Superior temporal gyrus (tissue), 1 donor: ENCODE measurements around the gene ASB1.

Source experiments
- DNase-seq: peaks from one replicate; pipeline ENCODE4 v3.0.0-alpha.2; 2016; ENCODE audit errors: extremely low spot score

The ASB1 gene

DNA sequence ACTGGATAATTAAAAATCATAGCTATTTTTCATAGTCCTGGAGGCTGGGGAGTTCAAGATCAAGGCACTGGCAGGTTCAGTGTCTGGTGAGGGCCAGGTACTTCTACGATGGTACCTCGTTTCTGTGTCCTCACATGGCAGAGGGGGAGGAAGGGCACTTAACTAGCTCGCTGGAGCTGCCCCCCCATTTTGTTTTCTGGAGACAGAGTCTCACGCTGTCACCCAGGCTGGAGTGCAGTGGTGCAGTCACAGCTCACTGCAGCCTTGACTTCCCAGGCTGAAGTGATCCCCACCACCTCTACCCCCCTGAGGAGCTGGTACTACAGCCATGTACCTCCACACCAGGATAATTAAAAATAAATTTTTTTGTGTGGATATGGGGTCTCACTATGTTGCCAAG is 40.3 kb downstream of the ASB1 start:
- no peak for DNase-seq

DNA sequence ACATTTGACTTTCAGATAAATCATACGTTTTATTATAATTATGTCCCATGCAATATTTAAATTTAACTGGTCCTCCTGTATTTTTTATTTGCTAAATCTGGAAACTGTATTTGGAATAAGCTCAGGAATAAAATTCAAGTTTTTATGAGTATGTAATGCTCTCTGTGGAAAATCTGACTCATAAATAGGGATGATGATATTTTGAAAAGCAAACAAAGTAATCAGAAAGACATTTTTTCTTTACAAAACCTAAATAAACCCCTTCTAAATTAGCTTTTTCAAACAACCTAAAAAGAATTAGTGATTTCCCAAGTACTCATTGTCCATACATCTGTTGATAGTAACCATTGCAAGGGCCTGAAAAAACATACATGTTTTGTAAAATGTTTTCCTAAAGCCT is 41.1 kb downstream of the ASB1 start:
- DNase-seq: no peak

DNA sequence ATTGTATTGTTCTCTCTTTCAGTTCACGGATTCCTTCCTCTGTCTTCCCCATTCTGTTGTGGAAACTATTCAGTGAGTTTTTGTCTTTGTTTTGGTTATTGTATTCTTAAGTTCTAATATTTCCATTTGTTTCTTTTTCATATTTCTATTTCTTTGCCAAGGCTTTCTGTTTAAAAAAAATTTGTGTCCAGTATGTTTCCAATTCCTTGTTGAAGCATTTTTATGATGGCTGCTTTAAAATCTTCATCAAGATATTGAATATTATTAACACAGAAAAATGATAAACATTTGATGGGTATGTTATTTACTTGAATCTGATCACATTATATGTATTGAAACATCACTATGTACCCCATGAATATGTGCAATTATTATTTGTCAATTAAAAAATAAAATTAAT is 42.4 kb downstream of the ASB1 start:
- DNase-seq: no peak

DNA sequence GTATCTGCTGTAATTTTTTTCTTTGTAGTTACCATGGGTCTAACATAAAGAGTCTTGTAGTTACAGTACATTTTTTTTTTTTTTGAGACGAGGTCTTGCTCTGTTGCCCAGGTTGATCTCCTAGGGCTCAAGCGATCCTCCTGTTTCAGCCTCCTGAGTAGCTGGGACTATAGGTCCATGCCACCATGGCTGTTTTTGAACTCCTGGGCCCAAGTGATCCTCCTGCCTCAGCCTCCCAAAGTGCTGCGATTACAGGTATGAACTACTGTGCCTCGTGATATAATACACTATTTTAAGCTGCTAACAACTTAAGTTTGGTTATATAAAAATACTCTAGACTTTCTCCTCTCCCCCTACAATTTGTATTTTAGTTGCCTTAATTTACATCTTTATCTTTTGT is 46.3 kb downstream of the ASB1 start:
- DNase-seq: no peak

DNA sequence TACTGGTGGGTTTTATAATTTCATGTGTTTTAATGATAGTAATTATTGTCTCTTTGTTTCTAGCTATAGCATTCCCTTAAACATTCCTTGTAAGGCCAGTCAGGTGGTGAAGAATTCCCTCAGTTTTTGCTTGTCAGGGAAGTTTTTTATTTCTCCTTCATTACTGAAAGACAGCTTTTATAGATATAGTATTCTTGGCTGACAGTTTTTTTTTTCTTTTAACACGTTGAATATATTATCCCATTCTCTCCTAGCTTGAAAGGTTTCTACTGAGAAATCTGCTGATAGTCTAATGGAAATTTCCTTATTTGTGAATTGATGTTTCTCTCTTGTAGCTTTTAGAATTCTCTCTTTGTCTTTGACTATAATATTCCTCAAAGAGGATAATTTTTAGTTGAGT is 46.8 kb downstream of the ASB1 start:
- no peak for DNase-seq

DNA sequence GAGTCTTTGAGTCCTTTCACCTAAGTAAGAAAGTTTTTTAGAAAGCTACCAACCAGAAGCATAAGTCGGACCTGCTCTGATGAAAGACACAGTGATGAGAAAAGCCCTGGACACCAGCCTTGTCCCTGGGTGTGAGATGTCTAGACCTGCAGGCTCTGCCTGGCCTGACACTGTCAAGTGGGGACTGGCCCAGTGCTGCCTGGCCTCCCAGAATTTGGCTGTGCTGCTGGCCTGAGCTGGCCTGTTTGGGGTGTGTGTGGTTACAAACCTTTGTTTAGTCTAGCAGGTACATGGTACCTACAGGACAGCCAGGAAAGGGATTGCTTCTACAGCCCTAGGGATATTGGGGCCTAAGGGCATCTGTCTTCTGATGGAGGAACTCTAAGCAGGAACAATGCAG is 48.3 kb downstream of the ASB1 start:
- no peak for DNase-seq

DNA sequence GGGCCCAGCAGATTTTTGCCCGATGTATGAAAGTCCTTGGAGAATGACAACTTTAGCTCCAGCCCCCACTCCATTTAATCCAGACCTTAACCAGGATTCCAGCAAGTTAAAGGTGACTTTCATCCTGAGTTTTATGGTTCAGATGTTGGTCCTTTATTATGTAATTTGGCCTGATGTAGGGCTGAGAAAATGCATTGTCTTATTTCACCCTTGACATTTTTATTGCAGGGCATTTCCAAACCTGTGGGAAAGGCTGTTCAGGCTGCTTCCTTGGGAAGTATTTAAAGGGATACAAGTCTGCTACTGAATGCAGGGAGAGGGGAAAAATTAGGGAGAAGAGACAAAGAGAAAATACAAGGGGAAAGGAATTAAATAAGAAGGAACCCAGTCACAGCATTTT is 48.8 kb downstream of the ASB1 start:
- DNase-seq: no peak

DNA sequence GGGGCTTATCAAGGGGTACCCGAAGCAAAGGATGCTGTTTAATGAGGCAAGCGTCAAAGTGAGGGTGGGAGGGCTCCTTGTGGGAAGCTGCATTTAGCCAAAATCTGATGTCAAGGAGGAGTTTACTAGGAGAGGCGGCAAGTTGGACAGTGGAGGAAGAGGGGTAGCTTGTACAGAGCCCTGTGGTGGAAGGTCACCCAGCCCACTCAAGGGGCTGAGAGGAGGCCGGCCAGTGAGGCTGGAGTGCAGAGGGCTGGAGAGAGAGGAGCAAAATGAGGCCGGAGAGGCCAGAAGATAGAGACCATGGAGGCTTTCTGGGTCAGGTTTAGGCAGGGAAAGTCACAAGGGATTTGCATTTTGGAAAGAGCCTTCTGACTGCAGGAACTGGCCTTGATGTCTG is 49.5 kb downstream of the ASB1 start:
- DNase-seq: no peak

DNA sequence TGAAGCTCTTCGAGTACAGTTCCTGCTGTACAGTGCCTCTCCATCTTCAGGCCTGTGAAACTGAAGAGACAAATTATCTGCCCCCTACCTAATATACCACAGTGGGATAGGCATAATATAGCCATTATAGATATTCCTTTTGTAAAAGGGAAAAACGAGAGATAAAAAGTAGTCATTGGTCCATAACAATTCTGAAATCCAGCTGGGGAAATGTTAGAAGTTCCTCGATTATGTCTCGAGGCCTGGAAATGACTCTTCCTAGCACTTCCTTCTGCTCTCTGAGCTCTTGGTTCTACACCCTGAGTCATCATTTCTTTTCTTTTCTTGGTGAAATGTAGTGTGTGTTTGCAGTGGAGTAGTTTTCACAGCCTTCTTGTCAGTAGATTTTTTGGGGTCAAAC is 51.5 kb downstream of the ASB1 start:
- no peak for DNase-seq

DNA sequence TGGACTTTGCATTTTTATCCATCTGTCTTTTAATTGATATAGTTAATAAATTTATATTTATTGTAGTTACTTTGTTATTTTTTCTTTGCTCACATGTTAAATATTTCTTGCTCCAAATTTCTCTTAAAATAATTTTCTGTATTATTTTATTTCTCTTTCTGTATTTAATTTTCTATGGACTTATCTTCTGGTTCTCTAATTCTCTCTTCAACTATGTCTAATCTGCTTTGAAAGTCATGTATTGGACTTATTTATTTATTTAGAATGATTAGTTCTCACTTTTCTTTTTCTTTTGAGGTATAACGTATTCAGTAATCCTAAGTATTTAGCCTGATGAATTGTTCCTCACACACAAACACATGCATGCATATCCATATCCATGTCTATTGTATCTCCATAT is 53.1 kb downstream of the ASB1 start:
- no peak for DNase-seq

DNA sequence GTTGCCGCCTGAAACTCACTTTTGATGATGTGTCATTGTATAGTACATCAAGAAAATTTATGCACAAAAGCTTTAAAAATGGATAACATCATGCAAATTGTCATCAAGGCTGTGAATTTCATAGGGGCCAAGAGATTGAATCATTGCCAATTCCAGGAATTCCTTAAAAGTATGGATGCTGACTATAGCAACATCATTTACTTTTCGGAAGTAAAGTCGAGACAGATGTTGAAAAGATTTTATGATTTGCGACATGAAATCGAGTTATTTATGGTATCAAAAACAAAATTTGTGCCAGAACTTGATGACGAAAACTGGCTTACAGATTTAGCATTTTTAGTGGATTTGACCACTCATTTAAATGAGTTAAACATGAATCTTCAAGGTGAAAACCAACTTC is 56.3 kb downstream of the ASB1 start:
- no peak for DNase-seq

DNA sequence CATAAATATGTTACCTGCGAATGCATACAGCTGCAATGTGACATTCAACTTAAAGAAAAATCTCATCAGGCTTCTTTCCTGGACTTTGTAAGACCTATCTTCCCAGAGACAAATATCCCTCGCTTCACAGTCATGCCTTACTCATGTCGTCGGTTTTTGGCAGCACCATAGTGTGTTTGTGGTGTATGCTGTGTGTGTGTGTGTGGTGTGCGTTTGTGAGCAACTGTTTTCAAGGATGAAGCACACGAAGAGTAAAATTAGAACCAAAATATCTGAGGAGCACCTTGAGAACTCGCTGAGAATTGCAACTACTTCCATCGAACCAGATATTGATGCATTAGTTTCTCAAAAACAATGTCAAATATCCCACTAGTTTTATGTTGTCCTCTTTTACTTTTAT is 56.9 kb downstream of the ASB1 start:
- no peak for DNase-seq

DNA sequence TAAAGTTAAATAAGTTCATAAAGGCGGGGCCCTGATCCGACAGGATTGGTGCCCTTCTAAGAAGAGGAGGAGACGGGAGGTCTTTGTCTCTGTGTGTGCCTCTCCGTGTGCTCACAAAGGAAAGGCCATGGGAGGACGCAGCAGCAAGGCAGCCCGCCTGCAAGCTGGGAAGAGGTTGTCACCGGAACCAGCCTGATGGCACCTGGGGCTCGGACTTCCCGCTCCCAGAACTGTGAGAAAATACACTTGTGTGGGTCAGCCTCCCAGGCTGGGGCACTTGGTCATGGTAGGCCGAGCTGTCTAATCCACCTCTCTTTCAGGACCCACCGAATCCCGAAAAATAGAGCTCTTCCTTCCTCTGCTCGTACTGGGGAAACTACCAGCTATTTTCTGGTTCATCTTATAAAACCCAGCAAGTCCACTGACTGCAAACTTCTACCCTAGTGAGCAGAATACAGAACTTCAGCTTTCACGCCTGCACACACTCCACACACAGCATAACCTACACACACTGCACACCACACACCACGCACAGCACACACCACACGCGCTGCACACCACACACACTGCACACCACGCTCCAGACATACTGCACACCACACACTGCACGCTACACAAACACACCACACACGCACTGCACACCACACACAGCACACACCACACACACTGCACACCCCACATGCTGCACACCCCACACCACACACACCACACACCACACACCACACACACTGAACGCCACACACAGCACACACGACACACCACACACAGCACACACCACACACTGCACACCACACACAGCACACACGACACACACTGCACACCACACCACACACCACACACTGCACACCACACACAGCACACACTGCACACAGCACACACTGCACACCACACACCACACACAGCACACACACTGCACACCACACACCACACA is 58.1 kb downstream of the ASB1 start:
- DNase-seq: no peak

DNA sequence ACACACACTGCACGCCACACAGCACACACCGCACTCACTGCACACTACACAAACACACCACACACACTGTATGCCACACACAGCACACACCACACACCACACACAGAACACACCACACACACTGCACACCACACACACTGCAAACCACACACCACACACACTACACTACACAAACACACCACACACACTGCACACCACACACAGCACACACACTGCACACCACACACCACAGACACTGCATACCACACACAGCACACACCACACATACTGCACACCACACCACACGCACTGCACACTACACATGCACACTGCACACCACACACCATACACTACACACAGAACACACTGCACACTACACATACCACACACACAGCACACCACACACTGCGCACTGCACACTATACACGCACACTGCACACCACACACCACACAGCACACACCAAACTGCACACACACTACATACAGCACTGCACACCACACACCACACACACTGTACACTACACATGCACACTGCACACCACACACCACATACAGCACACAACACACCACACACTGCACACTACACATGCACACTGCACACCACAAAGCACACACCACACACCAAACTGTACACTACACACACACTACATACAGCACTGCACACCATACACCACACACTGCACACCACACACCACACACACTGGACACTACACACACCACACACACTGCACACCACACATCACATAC is 59.6 kb downstream of the ASB1 start:
- DNase-seq: no peak

DNA sequence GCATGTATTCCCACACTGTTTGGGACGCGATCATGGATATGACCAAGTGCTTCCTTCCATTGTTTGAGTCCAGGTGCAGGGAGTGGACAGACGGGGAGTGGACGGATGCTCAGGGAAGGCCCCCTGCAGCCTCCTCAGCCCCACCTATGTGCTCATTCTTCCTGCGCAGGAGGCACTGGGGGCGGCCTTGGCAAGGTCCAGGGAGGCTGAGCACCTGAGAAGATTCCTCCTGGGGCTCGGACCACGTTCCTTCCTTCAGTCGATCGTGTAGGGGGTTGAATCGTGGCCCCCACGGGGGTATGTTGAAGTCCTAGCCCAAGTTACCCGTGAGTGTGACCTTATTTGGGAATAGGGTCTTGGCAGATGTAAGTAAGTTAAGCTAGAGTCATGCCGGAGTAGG is 60.4 kb downstream of the ASB1 start:
- DNase-seq: no peak

DNA sequence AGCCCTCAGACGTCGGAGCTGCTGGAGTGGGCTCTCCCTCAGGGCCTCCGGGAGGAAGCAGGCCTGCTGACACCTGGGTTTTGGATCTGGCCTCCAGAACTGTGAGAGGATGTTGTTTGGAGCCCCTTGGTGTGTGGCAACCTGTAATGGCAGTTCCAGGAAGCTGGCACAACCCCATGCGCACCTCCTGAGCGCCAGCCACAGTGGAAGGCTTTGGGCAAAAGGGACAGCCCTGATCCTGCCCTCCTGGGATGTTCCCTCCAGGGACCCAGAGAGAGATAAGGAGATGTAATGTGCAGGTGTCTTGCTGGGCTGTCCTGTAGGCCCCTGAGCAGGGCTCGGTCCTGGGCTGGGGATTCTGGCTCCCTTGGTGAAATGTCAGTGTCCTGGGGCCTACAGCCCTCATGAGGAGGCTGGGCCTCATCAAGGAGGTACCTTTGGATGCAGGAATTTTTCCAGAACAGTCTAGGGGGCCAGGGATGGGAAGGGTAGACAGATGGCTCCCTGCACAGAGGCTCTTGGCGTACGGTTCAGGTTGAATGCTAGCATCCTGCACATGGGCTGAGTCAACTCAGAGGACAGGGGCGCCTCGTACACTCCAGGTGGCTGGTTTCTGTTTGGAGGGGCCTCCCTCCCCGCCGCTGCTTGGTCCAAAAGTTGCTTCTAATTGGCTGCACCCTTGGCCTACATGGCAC is 61.1 kb downstream of the ASB1 start:
- DNase-seq: no peak

DNA sequence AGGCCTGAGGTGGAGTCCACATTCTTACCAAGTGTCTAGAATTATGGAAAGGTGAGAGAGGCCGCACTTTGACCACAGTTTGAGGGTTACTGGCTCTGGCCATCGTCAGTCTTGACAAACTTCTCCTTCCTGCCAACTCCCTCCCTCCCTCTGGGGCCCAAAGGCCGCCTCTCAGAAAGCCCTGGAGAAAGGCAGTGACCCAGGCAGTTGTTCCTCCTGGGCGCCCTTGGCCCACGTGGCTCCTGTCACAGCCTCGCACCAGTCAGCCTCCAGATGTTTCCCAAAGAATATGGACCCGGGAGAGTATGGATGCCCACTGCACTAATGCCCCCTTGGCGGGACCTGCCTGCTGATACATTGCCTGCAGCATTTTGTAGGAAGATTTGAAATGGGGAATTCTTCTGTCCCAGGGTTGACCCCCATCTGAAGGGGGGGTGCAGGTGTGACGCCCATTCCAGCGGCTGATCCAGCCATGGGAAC is 61.7 kb downstream of the ASB1 start:
- no peak for DNase-seq

DNA sequence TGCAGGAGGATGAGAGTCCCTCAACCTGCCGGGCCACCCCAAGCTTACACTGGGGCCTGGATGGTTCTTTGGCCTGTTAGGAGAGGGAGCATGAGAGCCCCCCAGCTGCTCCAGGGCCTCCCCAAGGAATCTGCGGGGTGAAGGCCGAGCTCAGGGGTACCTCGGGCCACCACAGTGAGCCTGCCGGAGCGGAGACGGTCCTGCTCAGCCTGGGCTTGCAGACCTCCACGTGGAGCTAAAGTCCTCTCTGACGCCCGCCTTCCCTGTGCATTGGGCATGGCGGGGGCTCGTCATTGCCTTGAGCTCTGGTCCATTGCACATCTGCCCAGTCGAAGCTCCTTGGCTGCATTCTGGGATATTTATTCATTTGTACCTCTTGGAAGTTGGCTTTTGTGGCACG is 62.7 kb downstream of the ASB1 start:
- no peak for DNase-seq

DNA sequence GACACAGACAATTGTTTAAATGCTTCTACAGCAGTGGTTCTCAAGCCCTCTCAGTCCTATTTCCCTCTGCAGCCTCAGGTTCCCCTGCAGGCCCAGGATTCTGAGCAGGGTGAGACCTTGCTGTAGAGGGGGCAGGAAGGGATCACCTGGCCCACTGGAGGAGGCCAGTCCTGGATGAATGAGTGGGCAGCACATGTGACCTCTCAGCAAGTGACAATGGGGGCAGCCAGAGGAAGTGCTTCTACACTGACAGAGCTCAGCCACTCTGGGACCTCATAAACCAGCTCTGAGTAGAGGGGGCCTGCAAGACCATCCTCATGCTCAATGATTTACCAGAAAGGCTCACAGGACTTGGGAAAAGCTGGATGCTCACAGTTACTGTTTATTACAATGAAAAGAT is 63.2 kb downstream of the ASB1 start:
- no peak for DNase-seq

DNA sequence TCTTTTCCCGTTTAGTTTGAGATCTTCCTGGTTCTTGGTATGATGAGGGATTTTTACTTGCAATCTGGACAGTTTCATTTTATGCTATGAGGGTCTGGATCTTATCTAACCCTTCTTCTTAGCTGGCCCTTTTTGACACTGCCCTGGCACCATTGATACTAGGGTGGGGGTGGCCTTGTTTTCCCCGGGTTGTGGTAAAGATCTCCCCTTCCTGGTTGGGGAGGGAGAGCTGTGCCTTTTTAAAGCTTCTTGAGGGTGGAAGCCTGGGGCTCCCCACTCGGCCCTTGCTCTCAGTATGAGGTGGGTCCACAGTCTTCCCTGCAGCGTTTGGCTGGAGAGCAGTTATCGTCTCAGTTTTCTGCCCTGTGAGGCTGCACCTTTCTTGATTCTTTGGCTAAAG is 66.1 kb downstream of the ASB1 start:
- DNase-seq: no peak

DNA sequence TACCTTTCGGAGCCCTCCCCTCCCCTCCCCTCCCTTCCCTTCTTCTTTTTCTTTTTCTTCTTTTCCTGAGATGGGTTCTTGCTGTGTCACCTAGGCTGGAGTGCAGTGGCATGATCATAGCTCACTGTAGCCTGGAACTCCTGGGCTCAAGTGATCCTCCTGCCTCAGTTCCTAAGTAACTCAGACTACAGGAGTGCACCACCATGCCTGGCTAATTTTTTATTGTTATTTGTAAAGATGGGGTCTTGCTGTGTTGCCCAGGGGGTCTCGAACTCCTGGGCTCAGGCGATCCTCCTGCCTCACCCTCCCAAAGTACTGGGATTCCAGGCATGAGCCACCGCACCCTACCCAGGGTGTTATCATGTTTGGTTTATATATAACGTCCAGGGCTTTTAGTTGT is 66.7 kb downstream of the ASB1 start:
- no peak for DNase-seq

DNA sequence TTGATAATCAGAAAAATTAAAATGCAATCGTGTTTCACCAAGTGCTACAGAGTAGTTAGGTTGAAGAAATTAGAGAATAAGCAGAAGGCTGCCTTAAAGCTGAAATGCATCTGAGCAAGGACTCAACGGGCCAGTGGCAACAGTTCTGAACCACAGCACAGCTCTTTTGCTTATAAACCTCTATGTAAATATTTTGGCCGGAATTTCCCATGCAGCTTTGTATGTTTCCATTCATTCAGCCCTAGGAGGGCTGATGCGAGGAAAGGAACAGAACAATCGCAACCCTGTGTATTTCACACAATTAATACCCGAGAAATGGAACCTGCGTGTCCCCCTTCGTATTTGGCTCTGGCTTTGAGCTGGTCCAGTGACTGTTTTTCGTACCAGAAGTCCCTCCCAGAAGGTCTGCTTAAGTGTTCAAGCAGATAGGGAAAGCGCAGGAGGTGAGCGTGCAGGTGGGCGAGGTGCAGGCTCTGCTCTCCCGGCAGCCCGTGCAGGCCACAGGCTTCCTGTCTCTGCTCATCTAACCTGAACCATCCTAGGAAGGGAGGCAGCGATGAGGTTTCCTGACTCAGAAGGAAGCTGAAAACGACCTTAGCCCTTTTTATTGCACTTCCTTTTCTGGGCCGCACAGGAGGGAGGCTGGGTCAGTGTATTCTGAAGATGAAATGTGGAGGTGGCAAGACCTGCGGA is 67.3 kb downstream of the ASB1 start:
- DNase-seq: no peak
